ENCODE results near the gene RUNX3.

GRCh38 chr1:24945354-24946326 lies 15.6 kb upstream of the RUNX3 start:
- TF ChIP-seq, protein P1, sequence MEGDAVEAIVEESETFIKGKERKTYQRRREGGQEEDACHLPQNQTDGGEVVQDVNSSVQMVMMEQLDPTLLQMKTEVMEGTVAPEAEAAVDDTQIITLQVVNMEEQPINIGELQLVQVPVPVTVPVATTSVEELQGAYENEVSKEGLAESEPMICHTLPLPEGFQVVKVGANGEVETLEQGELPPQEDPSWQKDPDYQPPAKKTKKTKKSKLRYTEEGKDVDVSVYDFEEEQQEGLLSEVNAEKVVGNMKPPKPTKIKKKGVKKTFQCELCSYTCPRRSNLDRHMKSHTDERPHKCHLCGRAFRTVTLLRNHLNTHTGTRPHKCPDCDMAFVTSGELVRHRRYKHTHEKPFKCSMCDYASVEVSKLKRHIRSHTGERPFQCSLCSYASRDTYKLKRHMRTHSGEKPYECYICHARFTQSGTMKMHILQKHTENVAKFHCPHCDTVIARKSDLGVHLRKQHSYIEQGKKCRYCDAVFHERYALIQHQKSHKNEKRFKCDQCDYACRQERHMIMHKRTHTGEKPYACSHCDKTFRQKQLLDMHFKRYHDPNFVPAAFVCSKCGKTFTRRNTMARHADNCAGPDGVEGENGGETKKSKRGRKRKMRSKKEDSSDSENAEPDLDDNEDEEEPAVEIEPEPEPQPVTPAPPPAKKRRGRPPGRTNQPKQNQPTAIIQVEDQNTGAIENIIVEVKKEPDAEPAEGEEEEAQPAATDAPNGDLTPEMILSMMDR (IDR thresholded peaks at IDR 0.05; ENCODE audit: extremely low read depth in 1 of 2, insufficient read depth in 1 of 2, low read depth in 1 of 2, low read length in 2 of 2): no peak
- TF ChIP-seq EZH2 (IDR thresholded peaks at IDR 0.05; ENCODE audit: borderline replicate concordance, low read depth, low read length, severe bottlenecking): no peak
- TF ChIP-seq POLR2AphosphoS5 (IDR thresholded peaks at IDR 0.05; ENCODE audit: insufficient read depth, low read depth, low read length): no peak
- no peak for TF ChIP-seq POLR2A (IDR thresholded peaks at IDR 0.05; ENCODE audit: low read depth, low read length)
- TF ChIP-seq JUN (IDR thresholded peaks at IDR 0.05; ENCODE audit: borderline replicate concordance, insufficient read depth, insufficient read length, low read depth): no peak
